HG03066 (cell line): ENCODE measurements around the gene TSHZ2.
"Not testable (repeated sequence)": the region's sequence is repeated elsewhere in the genome, so short reads cannot be mapped to it uniquely, and the experiment has no call there.

ENCODE experiments used
- ATAC-seq: cut with Tn5 transposase; IDR thresholded peaks from one replicate; pipeline ENCODE4 v1.9.1; 2021; ENCODE audit warnings: low read depth; ENCODE audit not compliant: unreplicated experiment

TSHZ2 gene

DNA sequence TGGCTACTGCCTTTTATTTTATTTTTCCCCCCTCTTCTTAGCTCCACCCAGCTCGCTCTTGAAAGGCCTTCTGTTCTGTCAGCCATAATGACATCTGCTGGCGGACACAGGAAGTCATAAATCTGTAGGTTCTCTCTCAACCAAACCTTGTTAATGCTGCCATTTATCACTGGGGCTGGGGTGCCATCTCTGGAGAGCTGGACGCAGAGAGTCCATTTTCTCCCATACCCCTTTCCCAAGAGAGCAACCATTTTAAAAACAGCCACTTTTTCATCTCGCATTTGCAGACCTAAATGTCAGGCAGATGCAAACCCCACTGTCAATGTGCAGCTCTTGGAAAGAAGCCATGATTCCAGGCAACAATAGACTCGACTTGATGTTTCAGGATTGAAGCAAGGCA lies 13.0 kb upstream of the TSHZ2 start:
- ATAC-seq: no peak

DNA sequence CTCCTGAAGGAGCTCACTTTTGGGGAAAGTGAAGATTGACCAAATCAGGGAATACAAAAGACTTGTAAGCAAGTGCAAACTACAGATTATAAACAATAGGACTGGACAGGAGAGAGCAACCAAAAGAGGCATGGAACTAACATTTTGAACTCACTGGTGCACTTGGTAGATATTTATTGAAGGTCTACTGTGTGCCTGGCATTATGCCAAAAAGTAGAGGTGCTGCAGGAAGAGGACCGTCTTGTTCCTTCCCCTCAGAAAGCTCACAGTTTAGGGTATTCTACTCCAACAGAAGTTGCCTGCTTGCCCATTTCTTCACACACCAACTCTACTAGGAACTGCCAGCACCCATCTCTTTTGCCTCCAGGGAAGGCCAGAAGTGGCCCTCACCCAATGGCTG lies 10.0 kb upstream of the TSHZ2 start:
- ATAC-seq: no peak

DNA sequence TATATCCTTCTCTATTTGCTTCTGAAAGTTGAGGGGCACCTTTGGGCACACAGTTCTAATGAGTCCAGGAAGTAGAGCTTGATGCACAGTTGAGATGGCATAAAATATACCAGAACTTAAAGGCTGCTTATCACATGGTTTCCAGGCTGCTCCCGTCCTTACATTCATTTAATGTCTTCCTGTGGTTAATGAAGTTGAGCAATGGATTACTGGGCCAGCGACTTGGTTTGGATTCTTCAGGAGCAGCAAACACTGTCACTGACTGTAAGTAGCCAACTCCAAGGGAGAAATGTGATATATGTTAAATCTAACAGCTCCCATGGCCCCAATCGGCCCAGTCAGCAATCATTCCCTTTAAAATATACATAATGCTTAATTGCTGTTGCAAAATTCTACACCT lies 9.0 kb upstream of the TSHZ2 start:
- no peak for ATAC-seq

DNA sequence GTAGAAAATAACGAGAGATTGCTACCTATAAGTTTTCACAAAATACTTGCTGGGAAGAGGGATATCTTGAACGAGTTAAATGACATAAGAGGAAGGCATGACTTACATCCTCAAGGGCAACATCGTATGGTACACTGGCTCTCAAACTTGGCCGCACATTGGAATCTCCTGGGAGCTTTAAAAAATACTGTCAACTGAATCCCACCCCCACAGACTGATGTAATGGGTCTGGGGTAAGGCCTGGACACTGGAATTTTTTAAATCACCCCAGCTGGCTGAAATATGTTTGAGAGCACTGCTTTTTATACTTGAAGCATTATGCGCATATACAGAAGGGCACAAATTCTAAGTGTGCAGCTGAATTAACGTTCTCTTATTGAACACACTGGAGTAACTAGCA lies 8.0 kb upstream of the TSHZ2 start:
- no peak for ATAC-seq

DNA sequence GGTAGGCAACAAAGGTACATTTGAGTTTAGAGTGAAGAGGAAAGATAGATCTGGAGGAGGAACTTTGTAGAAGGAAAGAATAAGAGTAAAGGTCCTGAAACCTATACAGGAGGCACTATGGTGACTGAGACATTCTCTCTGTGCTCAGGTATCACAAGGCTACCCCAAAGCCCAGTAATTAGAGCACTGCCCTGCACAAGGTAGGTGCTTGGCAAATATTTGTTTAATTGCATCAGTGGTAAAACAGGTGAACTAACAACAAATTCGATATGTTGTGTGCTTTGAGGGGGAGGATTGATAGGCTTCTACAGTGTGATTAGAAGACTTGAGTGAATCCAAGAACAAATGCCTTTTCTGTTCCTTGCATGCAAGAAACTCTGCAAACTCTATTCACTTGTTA lies 6.8 kb upstream of the TSHZ2 start:
- no peak for ATAC-seq

DNA sequence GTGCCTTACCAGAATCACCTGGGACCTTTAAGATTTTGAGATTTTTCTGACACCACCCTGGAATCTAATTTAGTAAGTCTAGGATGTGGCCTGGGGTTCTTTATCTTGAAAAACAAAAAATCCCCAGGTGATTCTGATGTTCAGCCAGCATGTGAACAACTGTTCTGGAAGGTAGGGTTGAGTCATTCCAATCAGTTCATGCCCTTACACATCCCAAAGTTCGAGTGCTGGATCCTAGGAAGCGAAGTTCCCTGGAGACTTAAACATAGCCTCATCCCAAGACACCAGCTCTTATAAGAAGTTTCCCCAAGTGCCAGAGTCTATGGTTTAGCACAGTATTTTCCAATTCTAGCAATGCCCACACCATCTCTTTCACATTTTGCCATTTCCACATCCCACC lies 6.3 kb upstream of the TSHZ2 start:
- no peak for ATAC-seq

DNA sequence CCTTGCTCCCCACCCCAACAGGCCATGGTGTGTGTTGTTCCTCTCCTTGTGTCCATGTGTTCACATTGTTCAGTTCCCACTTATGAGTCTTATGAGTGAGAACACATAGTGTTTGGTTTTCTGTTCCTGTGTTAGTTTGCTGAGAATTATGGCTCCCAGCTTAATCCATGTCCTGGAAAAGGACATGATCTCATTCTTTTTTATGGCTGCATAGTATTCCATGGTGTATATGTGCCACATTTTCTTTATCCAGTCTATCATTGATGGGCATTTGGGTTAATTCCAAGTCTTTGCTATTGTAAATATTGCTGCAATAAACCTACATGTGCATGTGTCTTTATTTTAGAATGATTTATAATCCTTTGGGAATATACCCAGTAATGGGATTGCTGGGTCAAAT lies 5.6 kb upstream of the TSHZ2 start:
- ATAC-seq: not testable (repeated sequence)

DNA sequence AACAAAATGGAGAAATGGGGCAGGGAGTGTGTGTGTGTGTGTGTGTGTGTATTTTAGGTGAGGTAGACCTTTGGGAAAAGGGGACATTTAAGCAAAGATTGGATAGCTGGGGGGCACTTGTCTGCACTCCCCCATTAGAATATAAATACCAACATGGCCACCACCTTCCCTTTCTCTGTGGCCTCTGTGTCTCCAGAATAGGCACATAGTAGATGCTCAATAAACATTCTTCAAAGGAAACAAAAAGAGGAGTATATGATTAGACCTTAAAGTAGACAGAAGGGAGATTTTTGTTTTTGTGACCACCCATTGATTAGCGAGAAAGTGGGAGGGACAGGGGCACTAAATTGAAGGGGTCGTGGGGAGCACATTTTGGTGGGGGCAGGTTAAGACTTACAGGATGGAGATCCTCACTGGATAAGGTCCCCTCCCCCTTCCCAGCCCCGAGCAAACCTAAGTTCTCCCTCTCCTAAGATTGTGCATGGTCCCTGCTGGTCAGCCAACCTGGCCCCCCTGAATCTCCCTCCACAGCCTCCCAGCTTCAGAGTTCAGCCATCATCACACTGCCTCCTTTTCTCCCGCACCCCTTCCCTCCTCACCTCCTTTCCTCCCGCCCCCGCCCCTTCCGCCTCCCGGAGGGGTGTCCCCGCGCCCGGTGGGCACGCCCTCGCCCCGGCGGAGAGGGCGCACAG lies 514 bp upstream of the TSHZ2 start:
- ATAC-seq: no peak

DNA sequence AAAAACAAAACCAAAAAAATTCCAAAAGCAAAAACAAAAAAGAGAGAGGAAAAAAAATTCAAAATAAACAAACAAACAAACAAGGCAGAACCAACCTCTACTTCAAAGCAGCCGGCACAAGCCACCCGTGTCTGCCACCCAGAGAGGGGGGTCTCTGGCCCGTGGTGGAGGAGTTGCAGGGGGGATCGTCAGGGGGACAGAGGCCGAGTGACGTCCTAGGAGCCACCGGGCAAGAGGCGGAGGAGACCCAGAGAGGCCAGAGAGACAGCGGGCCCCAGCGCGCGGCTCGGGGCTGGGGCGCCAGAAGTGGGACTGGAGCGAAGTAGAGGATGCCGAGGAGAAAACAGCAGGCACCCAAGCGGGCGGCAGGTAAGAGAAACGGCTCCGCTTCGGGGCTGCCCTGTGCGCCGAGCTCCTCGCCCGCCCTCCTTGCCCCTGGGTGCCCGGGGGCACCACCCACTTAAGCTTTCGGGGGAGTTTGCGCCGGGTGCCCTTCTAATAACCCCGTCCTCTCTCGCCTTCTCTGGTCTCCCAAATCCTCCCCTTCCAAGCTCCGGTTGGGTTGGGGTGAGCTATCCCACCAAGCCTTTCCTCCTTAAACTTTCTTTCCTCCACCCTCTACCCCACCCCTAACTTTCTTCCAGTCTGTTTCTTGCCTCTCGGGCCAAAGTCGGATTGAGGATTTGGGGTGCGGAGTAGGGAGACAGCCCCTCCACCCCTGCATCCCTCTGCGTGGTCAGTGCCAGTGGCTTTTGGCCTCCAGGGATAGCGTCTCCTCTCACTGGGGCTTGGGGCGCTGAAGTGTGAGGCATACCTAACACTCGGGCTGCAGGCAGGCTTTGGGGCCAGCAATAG lies 1.0 kb downstream of the TSHZ2 start:
- no peak for ATAC-seq

DNA sequence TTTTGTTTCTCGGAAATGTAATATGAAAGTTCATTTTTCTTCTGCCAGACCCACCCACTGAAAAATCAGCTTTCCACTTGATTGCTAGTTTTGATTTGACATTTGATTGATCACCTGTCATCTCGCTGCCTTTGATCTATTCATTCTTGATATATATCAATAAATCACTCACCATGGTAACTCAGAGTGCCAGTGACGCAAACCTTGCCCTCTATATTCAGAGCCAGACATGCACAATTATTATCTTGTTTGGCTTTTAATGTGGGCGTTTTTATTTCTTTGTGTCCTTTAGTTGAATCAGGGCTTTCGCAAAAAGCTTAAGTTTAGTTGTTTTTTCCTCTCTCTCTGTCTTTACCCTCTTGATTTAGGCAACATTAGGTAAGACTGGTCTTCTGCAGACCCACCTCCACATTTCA lies 2.0 kb downstream of the TSHZ2 start:
- no peak for ATAC-seq

DNA sequence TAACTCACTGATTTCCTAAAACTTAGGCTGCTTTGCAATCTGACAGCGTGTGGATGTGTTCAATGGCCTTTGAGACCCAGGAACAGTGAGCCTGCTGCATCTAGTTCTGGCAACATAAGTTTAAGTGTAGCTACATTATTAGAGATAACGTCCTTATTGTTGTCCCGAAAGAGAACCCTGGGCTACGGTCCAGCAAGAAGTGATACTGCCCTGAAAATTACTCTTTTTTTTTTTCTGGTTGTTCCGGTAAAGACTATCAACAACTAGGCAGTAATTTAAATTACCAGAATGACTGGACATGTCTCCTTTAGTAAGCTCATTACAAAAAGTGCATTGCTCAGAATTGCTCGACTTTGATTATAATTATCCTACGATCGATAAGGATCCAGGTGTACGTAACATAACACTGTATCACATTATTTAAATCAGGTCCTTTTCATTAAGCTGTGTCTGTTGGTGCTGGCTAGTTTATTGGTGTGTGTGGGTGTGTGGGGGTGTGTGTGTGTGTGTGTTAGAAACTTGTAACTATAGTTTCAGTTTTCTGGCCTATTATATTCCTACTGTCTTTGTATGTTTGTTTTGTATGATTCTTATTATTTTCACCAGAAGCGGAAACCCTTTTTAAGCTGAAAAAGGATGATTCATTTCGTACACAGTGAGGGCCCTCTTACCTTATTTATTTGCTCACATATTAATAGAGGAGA lies 3.0 kb downstream of the TSHZ2 start:
- no peak for ATAC-seq

DNA sequence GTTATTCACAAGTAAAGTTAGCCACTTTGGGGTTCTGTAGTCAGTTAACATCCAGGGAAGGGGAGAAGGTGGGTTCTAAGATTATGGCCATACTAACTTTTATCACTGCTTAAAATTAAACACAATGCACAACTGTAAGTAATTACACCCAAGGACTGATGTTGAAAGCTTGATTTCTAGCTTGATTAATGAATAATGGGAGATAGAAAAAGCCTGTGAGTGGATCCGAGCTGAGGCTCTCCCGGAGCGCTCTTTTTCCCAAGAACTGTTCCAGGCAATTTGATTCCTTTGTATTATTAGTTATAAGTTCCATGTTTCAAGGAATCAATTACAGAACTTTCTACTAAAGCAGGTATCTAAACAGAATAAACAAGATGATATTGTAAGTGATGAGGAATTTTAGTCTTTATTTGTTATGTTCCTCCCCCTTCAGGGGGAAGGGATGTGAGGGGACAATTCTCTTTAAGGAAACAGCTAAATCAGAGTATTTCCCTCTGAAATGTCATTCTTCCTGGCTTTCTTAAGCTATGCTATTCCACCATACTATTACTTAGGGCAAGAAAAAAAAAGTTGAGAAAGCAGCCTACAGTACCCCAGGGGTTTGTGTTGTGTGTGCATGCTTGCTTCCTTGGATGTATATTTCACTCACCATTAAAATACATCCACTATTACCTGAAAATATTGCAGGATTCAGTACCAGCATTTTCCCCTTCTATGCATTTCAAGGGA lies 3.8 kb downstream of the TSHZ2 start:
- ATAC-seq: no peak

DNA sequence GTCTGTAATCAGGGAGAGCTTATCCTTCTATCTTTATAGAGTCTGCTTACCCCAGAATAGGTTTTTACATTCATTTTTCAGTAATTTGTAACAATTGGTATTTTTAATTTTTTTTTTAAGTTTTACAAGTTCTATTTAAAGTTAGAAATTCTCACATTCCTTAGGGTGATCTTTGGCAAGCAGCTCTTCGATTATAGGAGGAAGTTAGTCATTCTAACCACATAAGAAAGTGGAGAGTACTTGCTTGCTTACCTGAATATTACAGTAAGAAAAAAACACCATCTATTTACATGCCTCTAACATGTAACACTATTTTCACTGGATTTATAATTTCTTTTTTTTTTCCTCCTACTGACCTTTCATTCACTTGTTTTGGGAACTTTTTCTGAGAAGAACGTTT lies 6.7 kb downstream of the TSHZ2 start:
- no peak for ATAC-seq

DNA sequence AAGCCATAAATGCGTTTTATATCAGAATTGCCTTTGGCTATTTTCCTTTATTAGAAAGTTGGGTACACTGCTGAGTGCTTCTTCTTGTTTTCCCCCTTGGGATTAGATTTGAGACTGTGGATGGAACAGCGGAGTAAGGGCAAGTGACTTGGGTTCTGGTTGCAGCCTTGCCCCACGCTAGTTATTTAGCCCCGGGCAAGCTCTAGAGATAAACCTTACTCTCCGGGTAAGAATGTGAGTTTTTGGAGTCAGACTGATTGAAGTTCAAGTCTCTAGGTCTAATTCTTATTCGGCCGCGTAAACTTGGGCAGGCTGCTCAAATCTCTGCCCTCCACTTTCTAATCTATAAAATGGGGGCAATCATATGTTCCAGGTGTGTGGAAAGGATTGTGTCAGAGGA lies 8.9 kb downstream of the TSHZ2 start:
- no peak for ATAC-seq

DNA sequence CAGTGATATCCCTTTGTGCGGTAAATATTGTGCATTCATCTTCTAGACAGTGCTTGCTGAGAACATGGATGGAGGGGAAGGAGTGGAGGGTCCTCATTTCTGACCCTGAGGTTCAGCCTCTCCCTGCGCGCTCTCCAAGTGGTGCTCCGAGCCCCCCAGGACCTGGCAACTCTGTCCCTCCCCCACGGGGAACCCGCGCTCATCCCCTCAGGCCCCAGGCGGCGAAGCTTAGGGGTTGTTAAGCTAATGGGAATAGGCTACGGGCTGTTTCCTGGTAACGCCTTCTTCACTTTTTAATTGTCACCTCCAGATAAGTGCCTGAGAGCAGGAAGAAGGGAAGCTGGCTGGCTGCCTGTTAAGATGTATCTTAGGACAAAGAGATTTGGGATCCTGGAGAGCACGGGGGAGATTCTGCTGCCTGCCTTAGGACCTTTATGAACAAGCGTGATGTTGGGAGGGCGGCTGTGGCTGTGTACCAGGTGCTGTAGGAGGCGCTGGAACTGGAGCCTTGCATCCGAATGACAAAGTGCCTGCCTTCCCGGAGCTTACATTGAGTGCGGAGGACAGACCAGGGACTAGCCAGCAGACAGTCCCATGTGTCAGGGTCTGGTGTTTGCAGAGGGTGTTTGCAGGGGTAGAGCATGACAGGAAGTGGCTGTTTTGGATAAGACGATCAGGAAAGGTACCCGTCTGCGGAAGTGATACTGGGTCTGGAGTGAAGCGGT lies 11.7 kb downstream of the TSHZ2 start:
- ATAC-seq: no peak

DNA sequence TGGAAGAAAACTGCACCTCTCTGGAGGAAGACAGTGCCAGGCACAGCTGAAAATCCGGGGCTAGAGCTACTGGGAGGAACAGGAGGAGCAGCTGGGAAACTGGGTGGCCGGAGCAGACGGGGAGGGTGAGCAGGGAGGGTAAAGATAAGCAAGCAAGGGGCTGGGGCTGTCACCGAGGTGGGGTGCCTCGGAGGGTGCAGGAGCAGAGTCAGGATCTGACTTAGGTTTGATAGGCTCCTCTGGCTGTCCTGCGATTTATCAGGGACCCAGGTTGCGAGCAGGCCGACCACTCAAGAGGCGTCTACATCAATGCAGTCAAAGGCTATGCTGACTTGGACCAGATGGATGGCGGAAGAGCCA lies 12.3 kb downstream of the TSHZ2 start:
- no peak for ATAC-seq

DNA sequence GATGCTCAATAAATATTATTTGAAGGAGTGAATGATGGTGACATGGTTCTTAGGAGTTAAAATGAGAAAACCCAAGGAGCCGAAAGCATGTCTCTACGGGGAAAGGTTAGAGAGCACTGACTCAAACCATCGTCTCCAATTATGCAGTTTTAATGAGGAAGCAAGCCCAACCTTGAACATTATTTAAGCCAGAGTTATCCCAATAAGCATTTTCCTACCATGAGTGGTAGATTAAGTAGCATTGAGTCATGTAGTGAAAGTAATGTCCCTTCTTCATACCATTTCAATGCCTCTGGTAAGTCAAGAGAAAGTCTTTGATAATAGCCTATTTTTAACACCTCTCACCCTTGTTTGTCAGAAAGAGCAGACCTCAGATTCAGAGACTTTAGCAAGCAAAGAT lies 13.5 kb downstream of the TSHZ2 start:
- no peak for ATAC-seq

DNA sequence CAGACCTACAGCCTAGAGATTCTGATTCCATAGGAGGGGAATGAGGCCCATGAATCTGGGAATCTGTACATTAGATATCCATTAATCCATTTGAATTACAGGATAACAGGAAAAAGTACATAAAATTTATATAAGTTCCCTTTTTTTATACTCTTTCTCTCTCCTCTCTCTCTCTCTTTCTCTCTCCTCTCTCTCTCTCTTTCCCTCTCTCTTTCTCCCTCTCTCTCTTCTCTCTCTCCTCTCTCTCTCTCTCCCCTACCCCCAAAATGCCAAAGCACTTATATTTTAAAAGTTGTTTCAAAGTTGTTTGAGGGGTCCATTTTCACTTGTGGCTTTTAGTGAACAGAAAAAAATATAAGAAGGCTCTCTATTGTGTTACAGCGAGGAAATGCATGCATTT lies 15.1 kb downstream of the TSHZ2 start:
- ATAC-seq: no peak

DNA sequence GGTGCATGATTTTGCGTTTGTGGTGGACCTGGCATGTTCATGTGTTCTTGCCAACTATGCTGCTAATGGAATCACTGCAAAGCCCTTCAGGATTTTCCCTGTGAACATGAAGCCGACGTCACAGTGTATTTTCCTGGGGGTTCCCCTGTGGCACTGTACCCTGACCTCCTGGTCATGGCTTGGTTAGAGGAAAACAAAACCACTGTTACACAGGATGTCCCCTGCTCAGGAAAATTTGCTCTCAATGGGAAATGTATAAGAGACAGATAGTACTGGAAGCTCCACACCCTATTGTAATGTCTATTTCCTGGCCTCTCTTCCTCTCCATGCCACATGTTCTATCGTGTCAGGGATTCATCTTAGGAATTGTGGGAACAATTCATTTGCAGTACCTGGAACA lies 19.7 kb downstream of the TSHZ2 start:
- no peak for ATAC-seq

DNA sequence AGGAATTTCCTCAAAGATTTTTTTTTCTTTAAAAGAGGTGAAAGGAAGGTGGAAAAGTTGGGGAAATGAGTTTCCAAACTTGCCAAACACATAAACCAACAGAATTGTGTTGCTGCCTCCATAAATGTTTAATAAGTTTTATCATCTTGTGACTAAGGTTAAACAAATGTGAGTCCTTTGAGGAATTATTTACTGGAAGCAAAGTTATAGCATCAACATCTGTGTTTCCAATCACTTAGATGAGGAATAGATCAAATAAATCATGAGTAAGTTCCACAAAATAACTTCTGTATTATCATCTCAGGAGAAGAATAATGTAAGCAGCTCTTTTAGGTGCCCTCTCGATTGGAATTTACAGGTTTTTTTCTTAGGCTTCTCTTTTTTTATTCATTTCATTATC lies 20.5 kb downstream of the TSHZ2 start:
- ATAC-seq: no peak
